Skin epidermis (tissue), 12 donors: ENCODE measurements around the gene ZNF689.

Experiments
- H3K27ac ChIP-seq, 21 experiments: fragments of 200-600 bp; sonication (generic) in 11 of 21; one replicate each; pipeline ENCODE4 v1.5.0; 2020; ENCODE audit warnings: mild to moderate bottlenecking in 3 of 21, inconsistent platforms in 2 of 21, moderate library complexity in 2 of 21
- H3K4me3 ChIP-seq, 7 experiments: fragments of 200-600 bp; sonication (generic) in 2 of 7; one replicate each; pipeline ENCODE4 v1.5.0; 2020; ENCODE audit warnings: inconsistent platforms in 2 of 7, mild to moderate bottlenecking in 2 of 7, moderate library complexity in 1 of 7

ZNF689 gene

DNA sequence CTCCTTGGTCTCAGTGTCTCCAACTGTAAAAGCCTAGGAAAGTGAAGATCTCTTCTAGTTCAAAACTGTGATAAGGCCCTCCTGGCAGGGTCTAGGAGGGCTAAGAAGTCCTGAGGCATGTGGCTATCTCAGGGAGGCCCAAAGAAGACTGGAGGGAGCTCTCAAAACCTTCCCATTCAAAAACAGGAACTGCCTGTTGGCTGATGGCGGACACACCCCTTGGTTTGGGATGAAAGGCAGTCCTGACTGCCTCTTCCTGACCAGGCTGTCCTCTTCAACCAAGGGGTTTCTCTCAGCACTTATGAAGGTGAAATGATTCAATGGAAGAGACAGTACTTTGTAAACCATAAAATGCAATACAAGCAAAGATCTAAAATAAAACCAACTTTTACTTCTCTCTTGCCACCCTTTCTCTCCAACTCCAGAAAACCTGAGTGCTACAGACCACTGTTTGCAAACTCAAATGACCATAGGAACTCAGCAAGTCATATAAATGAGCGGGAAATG lies 56.7 kb downstream of the ZNF689 start:
- H3K27ac ChIP-seq = peak overlapping the region in 7 of 21 experiments; percentile 10 to 82 (median 47)
- no peak overlapping the region for H3K4me3 ChIP-seq

DNA sequence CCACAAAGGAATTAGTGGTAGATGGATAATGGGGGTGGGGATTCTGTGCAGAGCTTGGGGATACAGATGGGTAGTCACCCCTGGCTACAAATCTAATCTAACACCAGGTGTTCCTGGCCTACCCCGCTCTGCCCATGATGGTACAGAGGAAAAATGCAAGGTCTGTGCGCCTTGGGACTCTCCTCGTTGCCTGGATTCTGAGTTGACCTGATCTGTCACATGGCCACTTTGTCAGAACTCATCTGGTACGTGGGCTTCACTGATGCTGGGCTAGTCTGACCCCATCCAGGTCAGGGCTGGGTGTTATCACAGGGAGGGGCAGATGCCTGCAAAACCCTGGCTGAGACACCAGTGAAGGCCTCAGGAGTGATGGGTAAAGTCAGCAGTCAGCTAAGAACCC lies 57.2 kb downstream of the ZNF689 start:
- Histone ChIP-seq H3K4me3 (no peak overlapping the region), H3K27ac (peak overlapping the region in 8 of 21 experiments; percentile 10 to 82 (median 47))
